A549 (cell line): ENCODE data around the gene LARP7. TPM values are rescaled to one million over a fixed set of nuclear protein-coding genes. Genes with fewer than 3 reads are reported as not detected.

Experiments used
- ATAC-seq, 2 experiments: fragments of 200-7000 bp in 1 of 2; fragments of >200 bp in 1 of 2; cut with Nextera tagmentation in 1 of 2; cut with Tn5 transposase in 1 of 2; 3 replicates each; pipeline versions ENCODE4 v1.8.0 to v1.9.1; 2018 to 2020; ENCODE audit warnings: mild to moderate bottlenecking in 1 of 2, moderate library complexity in 1 of 2
- CTCF ChIA-PET: fragments of 300-600 bp; sonication (Branson Sonifier 250); formaldehyde crosslinking; extraction: SDS; loops from one replicate; lab custom pipeline; 2021; ENCODE audit warnings: antibody characterized with exemption, inconsistent platforms; lab: Yijun Ruan, JAX
- POLR2A ChIA-PET: fragments of 350-600 bp; formaldehyde crosslinking; extraction: SDS; loops from one replicate; lab custom pipeline; 2021; ENCODE audit warnings: antibody characterized with exemption, inconsistent platforms; lab: Yijun Ruan, JAX
- DNase-seq, 2 experiments: peaks; one replicate each; pipeline versions ENCODE4 v3.0.0 to v3.0.0-alpha.2; 2011 to 2016; ENCODE audit warnings: low read depth in 1 of 2, low spot score in 1 of 2
- FAIRE-seq: peaks from 2 replicates; lab custom pipeline; 2011; peaks lifted over from hg19 to GRCh38; lab: Jason Lieb, UNC
- H3K27ac ChIP-seq, 2 experiments: fragments of >200 bp; sonication (Bioruptor Twin); formaldehyde crosslinking; 3 replicates each; pipeline ENCODE4 v1.5.1; 2016 to 2017
- H3K4me1 ChIP-seq: fragments of >200 bp; sonication (Bioruptor Twin); formaldehyde crosslinking; 3 replicates; pipeline ENCODE4 v1.6.1; 2016
- H3K4me2 ChIP-seq: fragments of >200 bp; sonication (Bioruptor Twin); formaldehyde crosslinking; 3 replicates; pipeline ENCODE4 v1.6.1; 2016
- H3K4me3 ChIP-seq: fragments of >200 bp; sonication (Bioruptor Twin); formaldehyde crosslinking; 3 replicates; pipeline ENCODE4 v1.5.1; 2016
- H3K9me3 ChIP-seq: fragments of >200 bp; sonication (Bioruptor Twin); formaldehyde crosslinking; 3 replicates; pipeline ENCODE4 v1.6.1; 2016
- CBX2 ChIP-seq: fragments of 200-600 bp; sonication (generic); IDR thresholded peaks from 2 replicates; pipeline ENCODE4 v1.6.1; 2016; ENCODE audit warnings: low read depth, mild to moderate bottlenecking, borderline replicate concordance
- CBX8 ChIP-seq: fragments of 200-600 bp; sonication (generic); IDR thresholded peaks from 2 replicates; pipeline ENCODE4 v1.6.1; 2016
- CEBPB ChIP-seq, 2 experiments: fragments of >200 bp in 1 of 2; sonication (Bioruptor Twin) in 1 of 2; formaldehyde crosslinking in 1 of 2; IDR thresholded peaks; 2 replicates each; pipeline ENCODE4 v1.6.1; 2012 to 2016
- EHF ChIP-seq: fragments of 250-450 bp; sonication (Bioruptor Pico); IDR thresholded peaks from 2 replicates; pipeline ENCODE4 v1.5.0; 2020; ENCODE audit warnings: mild to moderate bottlenecking
- FOSB ChIP-seq: fragments of 250-450 bp; sonication (Bioruptor Pico); IDR thresholded peaks from 2 replicates; pipeline ENCODE4 v1.5.0; 2020; ENCODE audit warnings: mild to moderate bottlenecking, moderate library complexity
- FOXS1 ChIP-seq: fragments of 250-450 bp; sonication (Bioruptor Pico); IDR thresholded peaks from 2 replicates; pipeline ENCODE4 v1.5.0; 2020; ENCODE audit warnings: mild to moderate bottlenecking, moderate library complexity
- HDAC2 ChIP-seq: fragments of 200-600 bp; sonication (generic); IDR thresholded peaks from 2 replicates; pipeline ENCODE4 v1.6.1; 2016
- HOXB5 ChIP-seq: fragments of 250-450 bp; sonication (Bioruptor Pico); IDR thresholded peaks from 2 replicates; pipeline ENCODE4 v1.5.0; 2020; ENCODE audit warnings: mild to moderate bottlenecking, moderate library complexity
- JUN ChIP-seq, 2 experiments: fragments of >200 bp; sonication (Bioruptor Twin); formaldehyde crosslinking; IDR thresholded peaks; 2 replicates in 1 of 2; 3 replicates in 1 of 2; pipeline ENCODE4 v1.6.1; 2016 to 2017
- NR3C1 ChIP-seq: fragments of >200 bp; sonication (Bioruptor Twin); formaldehyde crosslinking; IDR thresholded peaks from 3 replicates; pipeline ENCODE4 v1.6.1; 2017
- RAD21 ChIP-seq, 2 experiments: fragments of >200 bp in 1 of 2; sonication (Bioruptor Twin) in 1 of 2; formaldehyde crosslinking in 1 of 2; IDR thresholded peaks in 1 of 2; conservative IDR thresholded peaks in 1 of 2; 2 replicates in 1 of 2; 3 replicates in 1 of 2; pipeline ENCODE4 v1.6.1; 2012 to 2018; ENCODE audit warnings: inconsistent platforms in 1 of 2
- RCOR1 ChIP-seq: fragments of 150-350 bp; IDR thresholded peaks from 2 replicates; pipeline ENCODE4 v1.6.1; 2014; ENCODE audit warnings: antibody characterized with exemption, low read length, low read depth
- RFX5 ChIP-seq: fragments of 450-650 bp; IDR thresholded peaks from 2 replicates; pipeline ENCODE4 v1.7.1; 2014; ENCODE audit warnings: antibody characterized with exemption, mild to moderate bottlenecking, moderate library complexity
- SMC3 ChIP-seq: fragments of >200 bp; sonication (Bioruptor Twin); formaldehyde crosslinking; IDR thresholded peaks from 3 replicates; pipeline ENCODE4 v1.6.1; 2018; ENCODE audit warnings: inconsistent platforms
- SREBF2 ChIP-seq: fragments of 450-650 bp; IDR thresholded peaks from 2 replicates; pipeline ENCODE4 v1.6.1; 2014; ENCODE audit warnings: mild to moderate bottlenecking, moderate library complexity
- TP53 ChIP-seq: fragments of 250-450 bp; sonication (Bioruptor Pico); IDR thresholded peaks from 2 replicates; pipeline ENCODE4 v1.5.0; 2021; ENCODE audit warnings: mild to moderate bottlenecking, moderate library complexity
- ZNF302 ChIP-seq: fragments of 250-450 bp; sonication (Bioruptor Pico); IDR thresholded peaks from 2 replicates; pipeline ENCODE4 v1.9.0; 2021; ENCODE audit warnings: inconsistent platforms, mild to moderate bottlenecking, moderate library complexity
- WGBS: methylation state at CpG from one replicate; pipeline ENCODE4 v1.1.6; 2017; ENCODE audit errors: missing lambda C conversion rate; 5-methylcytosine and 5-hydroxymethylcytosine counted together
- polyA plus RNA-seq, 4 experiments: library from polyadenylated mRNA; depleted of rRNA in 3 of 4; stranded (reverse); fragments of >200 nt; fragmentation: RNase III in 1 of 4; extraction: RNeasy Plus Mini Kit Qiagen cat#74134 plus additional on column Dnase treatment in 1 of 4; gene quantifications; 2 replicates in 3 of 4; 3 replicates in 1 of 4; pipeline ENCODE4 v1.2.3, GENCODE V29; 2011 to 2017
- TF ChIP-seq, protein P1 (sequence below): fragments of >200 bp; sonication (Bioruptor Twin); formaldehyde crosslinking; IDR thresholded peaks from 3 replicates; pipeline ENCODE4 v1.6.1; 2016
- TF ChIP-seq, protein P2 (sequence below): fragments of 200-600 bp; sonication (generic); IDR thresholded peaks from 2 replicates; pipeline ENCODE4 v1.6.1; 2016; ENCODE audit warnings: antibody characterized with exemption, mild to moderate bottlenecking, moderate library complexity
- TF ChIP-seq, protein P3 (sequence below): IDR thresholded peaks from 2 replicates; pipeline ENCODE4 v1.6.1; 2012
- TF ChIP-seq, protein P4 (sequence below): IDR thresholded peaks from 2 replicates; pipeline ENCODE4 v1.6.1; 2012
- TF ChIP-seq, protein P5 (sequence below): fragments of 150-350 bp; IDR thresholded peaks from 2 replicates; pipeline ENCODE4 v1.6.1; 2014; ENCODE audit warnings: low read depth, mild to moderate bottlenecking, low read length
- TF ChIP-seq, protein P6 (sequence below): IDR thresholded peaks from 2 replicates; pipeline ENCODE4 v1.6.1; 2012; ENCODE audit warnings: low read depth, borderline replicate concordance
- TF ChIP-seq, protein P7 (sequence below): fragments of >200 bp; sonication (Bioruptor Twin); formaldehyde crosslinking; IDR thresholded peaks from 2 replicates; pipeline ENCODE4 v1.6.1; 2016

The LARP7 gene
- polyA plus RNA-seq, 2 of the 4 experiments (the other 2 are of a cell fraction): 51.8 to 56.7 TPM

DNA sequence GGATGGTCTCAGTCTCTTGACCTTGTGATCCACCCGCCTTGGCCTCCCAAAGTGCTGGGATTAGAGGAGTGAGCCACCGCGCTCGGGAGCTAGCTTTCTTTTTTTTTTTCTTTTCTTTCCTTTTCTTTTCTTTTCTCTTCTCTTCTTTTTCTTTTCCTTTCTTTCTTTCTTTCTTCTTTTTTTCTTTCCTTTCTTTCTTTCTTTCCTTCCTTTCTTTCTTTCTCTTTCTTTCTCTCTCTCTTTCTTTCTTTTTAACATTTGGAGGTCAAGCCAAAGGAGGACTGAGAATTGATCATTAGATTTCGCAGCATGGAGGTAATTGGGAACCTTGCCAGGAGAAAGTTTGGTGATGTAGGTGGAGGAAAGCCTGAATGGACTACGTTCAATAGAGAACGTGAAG is 67.4 kb downstream of the LARP7 start:
- H3K27ac ChIP-seq: no peak overlapping the region
- H3K4me2 ChIP-seq: no peak overlapping the region
- no peaks in the 10 kb centered on the region for H3K4me1 ChIP-seq
- ChIA-PET CTCF (no interaction called here), POLR2A (no interaction called here)
- no peaks in the 10 kb centered on the region for H3K9me3 ChIP-seq
- DNase-seq (no peak), ATAC-seq (no peak), FAIRE-seq (no peak)
- TF ChIP-seq, protein P1, sequence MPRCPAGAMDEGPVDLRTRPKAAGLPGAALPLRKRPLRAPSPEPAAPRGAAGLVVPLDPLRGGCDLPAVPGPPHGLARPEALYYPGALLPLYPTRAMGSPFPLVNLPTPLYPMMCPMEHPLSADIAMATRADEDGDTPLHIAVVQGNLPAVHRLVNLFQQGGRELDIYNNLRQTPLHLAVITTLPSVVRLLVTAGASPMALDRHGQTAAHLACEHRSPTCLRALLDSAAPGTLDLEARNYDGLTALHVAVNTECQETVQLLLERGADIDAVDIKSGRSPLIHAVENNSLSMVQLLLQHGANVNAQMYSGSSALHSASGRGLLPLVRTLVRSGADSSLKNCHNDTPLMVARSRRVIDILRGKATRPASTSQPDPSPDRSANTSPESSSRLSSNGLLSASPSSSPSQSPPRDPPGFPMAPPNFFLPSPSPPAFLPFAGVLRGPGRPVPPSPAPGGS: no peak
- TF ChIP-seq HOXB5 (CRISPR knock-in tag) (no peak), EHF (CRISPR knock-in tag) (no peak), ZNF302 (CRISPR knock-in tag) (no peak), HDAC2 (no peak), RCOR1 (no peak), SREBF2 (no peak), FOSB (CRISPR knock-in tag) (no peak), JUN (IDR thresholded peaks at IDR 0.05) (no peak), SMC3 (no peak), TP53 (CRISPR knock-in tag) (no peak), CEBPB (IDR thresholded peaks at IDR 0.05) (no peak), FOXS1 (CRISPR knock-in tag) (no peak), NR3C1 (no peak), RFX5 (no peak)
- TF ChIP-seq, protein P2, sequence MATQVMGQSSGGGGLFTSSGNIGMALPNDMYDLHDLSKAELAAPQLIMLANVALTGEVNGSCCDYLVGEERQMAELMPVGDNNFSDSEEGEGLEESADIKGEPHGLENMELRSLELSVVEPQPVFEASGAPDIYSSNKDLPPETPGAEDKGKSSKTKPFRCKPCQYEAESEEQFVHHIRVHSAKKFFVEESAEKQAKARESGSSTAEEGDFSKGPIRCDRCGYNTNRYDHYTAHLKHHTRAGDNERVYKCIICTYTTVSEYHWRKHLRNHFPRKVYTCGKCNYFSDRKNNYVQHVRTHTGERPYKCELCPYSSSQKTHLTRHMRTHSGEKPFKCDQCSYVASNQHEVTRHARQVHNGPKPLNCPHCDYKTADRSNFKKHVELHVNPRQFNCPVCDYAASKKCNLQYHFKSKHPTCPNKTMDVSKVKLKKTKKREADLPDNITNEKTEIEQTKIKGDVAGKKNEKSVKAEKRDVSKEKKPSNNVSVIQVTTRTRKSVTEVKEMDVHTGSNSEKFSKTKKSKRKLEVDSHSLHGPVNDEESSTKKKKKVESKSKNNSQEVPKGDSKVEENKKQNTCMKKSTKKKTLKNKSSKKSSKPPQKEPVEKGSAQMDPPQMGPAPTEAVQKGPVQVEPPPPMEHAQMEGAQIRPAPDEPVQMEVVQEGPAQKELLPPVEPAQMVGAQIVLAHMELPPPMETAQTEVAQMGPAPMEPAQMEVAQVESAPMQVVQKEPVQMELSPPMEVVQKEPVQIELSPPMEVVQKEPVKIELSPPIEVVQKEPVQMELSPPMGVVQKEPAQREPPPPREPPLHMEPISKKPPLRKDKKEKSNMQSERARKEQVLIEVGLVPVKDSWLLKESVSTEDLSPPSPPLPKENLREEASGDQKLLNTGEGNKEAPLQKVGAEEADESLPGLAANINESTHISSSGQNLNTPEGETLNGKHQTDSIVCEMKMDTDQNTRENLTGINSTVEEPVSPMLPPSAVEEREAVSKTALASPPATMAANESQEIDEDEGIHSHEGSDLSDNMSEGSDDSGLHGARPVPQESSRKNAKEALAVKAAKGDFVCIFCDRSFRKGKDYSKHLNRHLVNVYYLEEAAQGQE: no peak
- TF ChIP-seq, protein P3, sequence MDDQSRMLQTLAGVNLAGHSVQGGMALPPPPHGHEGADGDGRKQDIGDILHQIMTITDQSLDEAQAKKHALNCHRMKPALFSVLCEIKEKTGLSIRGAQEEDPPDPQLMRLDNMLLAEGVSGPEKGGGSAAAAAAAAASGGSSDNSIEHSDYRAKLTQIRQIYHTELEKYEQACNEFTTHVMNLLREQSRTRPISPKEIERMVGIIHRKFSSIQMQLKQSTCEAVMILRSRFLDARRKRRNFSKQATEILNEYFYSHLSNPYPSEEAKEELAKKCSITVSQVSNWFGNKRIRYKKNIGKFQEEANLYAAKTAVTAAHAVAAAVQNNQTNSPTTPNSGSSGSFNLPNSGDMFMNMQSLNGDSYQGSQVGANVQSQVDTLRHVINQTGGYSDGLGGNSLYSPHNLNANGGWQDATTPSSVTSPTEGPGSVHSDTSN: no peak
- WGBS: 90% methylated on average over 7 of the region's 7 CpGs
- H3K4me3 ChIP-seq: no peak overlapping the region

DNA sequence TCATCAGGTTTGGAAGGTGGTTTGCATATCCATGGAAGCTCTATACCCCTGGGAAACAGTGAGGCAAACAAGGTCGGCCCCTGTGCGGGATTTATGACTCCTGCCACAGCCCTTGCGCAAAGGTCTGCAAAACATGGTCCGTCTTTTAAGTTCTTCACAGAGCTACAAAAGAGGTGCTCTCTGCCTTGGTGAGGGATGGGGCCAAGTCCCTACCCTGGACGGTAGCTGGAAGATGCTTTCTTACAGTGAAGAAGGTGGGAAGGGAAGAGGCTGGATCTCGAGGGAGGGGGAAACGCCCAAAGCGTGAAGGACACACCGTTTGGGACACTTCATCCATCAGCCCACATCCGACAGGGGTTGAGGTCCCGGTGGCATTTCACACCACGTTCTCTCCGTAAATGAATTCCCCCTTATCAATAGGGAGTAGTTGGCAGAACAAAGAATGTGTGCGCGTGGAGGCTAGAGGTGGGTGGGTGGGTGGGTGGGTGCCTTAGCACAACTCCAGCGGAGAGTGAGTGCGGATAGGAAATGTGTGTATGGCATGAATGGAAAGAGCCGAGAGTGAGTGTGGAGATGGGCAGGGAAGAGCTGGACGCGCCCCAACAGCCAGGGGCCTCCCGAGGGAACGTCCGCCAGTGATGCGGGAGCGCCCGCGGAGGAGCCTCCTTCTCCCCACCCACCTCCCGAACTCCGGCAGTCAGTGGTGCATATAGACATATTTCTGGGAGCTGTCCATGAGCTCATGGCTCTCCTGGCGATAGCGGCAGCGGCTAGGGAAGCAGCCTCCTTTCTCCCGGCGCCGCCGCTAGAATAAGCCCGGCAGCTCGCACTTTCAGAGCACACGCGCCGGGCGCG is 68.3 kb downstream of the LARP7 start:
- DNase-seq: peak; percentile 18 to 39
- TF ChIP-seq, protein P4, sequence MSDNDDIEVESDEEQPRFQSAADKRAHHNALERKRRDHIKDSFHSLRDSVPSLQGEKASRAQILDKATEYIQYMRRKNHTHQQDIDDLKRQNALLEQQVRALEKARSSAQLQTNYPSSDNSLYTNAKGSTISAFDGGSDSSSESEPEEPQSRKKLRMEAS: no peak
- TF ChIP-seq CBX2: no peak
- TF ChIP-seq, protein P5, sequence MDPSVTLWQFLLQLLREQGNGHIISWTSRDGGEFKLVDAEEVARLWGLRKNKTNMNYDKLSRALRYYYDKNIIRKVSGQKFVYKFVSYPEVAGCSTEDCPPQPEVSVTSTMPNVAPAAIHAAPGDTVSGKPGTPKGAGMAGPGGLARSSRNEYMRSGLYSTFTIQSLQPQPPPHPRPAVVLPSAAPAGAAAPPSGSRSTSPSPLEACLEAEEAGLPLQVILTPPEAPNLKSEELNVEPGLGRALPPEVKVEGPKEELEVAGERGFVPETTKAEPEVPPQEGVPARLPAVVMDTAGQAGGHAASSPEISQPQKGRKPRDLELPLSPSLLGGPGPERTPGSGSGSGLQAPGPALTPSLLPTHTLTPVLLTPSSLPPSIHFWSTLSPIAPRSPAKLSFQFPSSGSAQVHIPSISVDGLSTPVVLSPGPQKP: no peak
- TF ChIP-seq, protein P2: 0 out of 2 replicates have a peak, but pooled peaks have one; percentile 15
- TF ChIP-seq, protein P6, sequence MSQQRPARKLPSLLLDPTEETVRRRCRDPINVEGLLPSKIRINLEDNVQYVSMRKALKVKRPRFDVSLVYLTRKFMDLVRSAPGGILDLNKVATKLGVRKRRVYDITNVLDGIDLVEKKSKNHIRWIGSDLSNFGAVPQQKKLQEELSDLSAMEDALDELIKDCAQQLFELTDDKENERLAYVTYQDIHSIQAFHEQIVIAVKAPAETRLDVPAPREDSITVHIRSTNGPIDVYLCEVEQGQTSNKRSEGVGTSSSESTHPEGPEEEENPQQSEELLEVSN: 0 out of 2 replicates have a peak, but pooled peaks have one; percentile 28
- no peak for TF ChIP-seq CBX8
- no peak for TF ChIP-seq SREBF2
- no peak for TF ChIP-seq RAD21 (conservative IDR thresholded peaks at IDR 0.05 in 1 of 2, IDR thresholded peaks at IDR 0.05 in 1 of 2)
- TF ChIP-seq, protein P7, sequence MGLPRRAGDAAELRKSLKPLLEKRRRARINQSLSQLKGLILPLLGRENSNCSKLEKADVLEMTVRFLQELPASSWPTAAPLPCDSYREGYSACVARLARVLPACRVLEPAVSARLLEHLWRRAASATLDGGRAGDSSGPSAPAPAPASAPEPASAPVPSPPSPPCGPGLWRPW: no peak
- TF ChIP-seq EHF (CRISPR knock-in tag): no peak

More for the DNA sequence above, 68.3 kb downstream of the LARP7 start:
- ATAC-seq (peak; percentile 88 to 90), FAIRE-seq (no peak)
- Histone ChIP-seq H3K27ac (peak overlapping the region in 1 of 2 experiments; percentile 63; a peak in 1 of 6 replicates), H3K9me3 (no peaks in the 10 kb centered on the region), H3K4me3 (peak overlapping the region; percentile 53), H3K4me2 (peak overlapping the region; percentile 91), H3K4me1 (no peaks in the 10 kb centered on the region)
- WGBS: 28% methylated on average over 20 of the region's 43 CpGs
- ChIA-PET POLR2A (no interaction called here), CTCF (interaction anchor here (1.7 kb wide), 1 partner anchor 60 kb away, joined by 4 read pairs; no protein-coding TSS in a partner anchor)
